ENCODE results near the gene P3H1. TPM values are rescaled to one million over a fixed set of nuclear protein-coding genes. Genes with fewer than 3 reads are reported as not detected.

Gene P3H1
- polyA plus RNA-seq, 3 donors = 16.8 to 56.9 (median 16.9) TPM

DNA sequence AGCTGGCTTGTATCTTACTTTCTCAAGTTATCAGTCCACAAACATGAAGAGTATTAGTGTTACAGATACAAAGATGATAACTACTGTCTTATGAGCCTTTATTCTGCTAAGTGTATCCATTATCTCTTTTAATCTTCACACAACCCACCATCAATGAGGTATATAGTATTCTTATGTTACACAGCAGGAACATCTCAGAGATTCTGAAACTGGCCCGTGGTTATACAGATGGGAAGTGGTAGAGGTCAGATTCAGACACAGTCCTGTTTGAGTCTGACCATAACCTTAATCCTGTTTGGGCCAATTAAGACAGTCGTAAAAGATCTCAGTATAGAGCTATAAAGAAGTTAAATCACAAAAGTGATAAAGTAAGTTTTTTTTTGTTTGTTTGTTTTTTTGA lies 12.9 kb upstream of the P3H1 start:
- peaks cover 6 to 8% (median 7%) of the 10 kb centered on the region in 3 donors for H3K27me3 Mint-ChIP-seq (ENCODE audit: low read depth in 3 of 3)
- no peak overlapping the region for H3K27ac Mint-ChIP-seq
- 80% methylated on average over 1 of the region's 2 CpGs for WGBS (ENCODE audit: insufficient coverage)
- H3K27me3 ChIP-seq (ENCODE audit: control insufficient read depth in 2 of 2, insufficient read depth in 2 of 2, low read length in 2 of 2) = peaks cover 0 to 6% of the 10 kb centered on the region in 2 donors
- no peak for DNase-seq
- H3K79me2 ChIP-seq (ENCODE audit: insufficient read depth, low read length) = no peaks in the 10 kb centered on the region
- H3K9me3 ChIP-seq (replicated peaks in 1 of 2; ENCODE audit: control insufficient read depth in 1 of 2, insufficient read depth in 1 of 2, low read length in 2 of 2) = no peaks in the 10 kb centered on the region
- H3K9ac ChIP-seq (ENCODE audit: insufficient read depth, low read length, poor library complexity, severe bottlenecking) = no peak overlapping the region
- H3K4me2 ChIP-seq (replicated peaks; ENCODE audit: extremely low read depth, low read length, poor library complexity, severe bottlenecking) = no peak overlapping the region
- peaks cover 76 to 83% of the 10 kb centered on the region in 2 donors for H3K36me3 Mint-ChIP-seq
- peaks cover 47 to 76% of the 10 kb centered on the region in 2 donors for H3K36me3 ChIP-seq (replicated peaks in 1 of 2; ENCODE audit: control insufficient read depth in 1 of 2, insufficient read depth in 2 of 2, low read length in 2 of 2)
- H4K20me1 ChIP-seq (ENCODE audit: insufficient read depth, low read length) = no peaks in the 10 kb centered on the region
- H3K4me1 Mint-ChIP-seq = peaks cover 3% of the 10 kb centered on the region
- no peak overlapping the region for H3K27ac ChIP-seq (ENCODE audit: low read depth in 1 of 2, low read length in 2 of 2)
- no peak overlapping the region for H2AFZ ChIP-seq (ENCODE audit: insufficient read depth, low read depth, low read length, poor library complexity, severe bottlenecking)
- no peak overlapping the region for H3K4me3 ChIP-seq (replicated peaks in 1 of 3; ENCODE audit: low read depth in 2 of 3, low read length in 3 of 3)
- TF ChIP-seq, protein P1, sequence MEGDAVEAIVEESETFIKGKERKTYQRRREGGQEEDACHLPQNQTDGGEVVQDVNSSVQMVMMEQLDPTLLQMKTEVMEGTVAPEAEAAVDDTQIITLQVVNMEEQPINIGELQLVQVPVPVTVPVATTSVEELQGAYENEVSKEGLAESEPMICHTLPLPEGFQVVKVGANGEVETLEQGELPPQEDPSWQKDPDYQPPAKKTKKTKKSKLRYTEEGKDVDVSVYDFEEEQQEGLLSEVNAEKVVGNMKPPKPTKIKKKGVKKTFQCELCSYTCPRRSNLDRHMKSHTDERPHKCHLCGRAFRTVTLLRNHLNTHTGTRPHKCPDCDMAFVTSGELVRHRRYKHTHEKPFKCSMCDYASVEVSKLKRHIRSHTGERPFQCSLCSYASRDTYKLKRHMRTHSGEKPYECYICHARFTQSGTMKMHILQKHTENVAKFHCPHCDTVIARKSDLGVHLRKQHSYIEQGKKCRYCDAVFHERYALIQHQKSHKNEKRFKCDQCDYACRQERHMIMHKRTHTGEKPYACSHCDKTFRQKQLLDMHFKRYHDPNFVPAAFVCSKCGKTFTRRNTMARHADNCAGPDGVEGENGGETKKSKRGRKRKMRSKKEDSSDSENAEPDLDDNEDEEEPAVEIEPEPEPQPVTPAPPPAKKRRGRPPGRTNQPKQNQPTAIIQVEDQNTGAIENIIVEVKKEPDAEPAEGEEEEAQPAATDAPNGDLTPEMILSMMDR (IDR thresholded peaks at IDR 0.05) = no peak
- no peak overlapping the region for H3K4me3 Mint-ChIP-seq
- peaks cover 0 to 3% (median 0%) of the 10 kb centered on the region in 7 donors for H3K9me3 Mint-ChIP-seq
- intact Hi-C loops (cut with micrococcal nuclease) = loop anchor here in 1 of 2 donors (5.0 kb wide), 2 partner anchors 133 to 293 kb away; no protein-coding TSS in a partner anchor
- peaks cover 1 to 2% of the 10 kb centered on the region in 2 donors for H3K4me1 ChIP-seq (ENCODE audit: control insufficient read depth in 1 of 2, insufficient read depth in 2 of 2, low read length in 2 of 2)

DNA sequence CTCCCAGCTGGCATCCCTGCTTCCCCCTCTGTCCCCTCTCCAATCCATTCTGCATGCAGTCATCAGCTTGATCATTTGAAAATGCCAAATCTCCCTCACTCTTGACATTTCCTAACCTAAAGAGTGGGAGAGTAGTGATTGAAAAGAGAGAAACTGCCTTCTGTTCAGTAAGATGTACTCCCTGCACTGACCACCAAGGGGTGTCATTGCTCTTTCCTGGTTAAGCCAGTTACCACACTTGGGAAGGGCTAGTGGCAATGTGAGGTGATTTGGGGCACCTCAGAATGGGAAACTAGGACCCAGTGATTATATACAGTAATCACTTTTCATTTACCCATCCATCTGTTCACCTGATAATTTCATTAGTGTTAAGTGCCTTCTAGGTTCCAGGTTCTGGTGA lies 11.0 kb upstream of the P3H1 start:
- peak in 2 of 3 donors; percentile 13 to 31 for DNase-seq
- Mint-ChIP-seq H3K36me3 (peaks cover 82 to 90% of the 10 kb centered on the region in 2 donors), H3K27ac (peak overlapping the region in 1 of 7 donors; percentile 27), H3K27me3 (ENCODE audit: low read depth in 3 of 3) (no peaks in the 10 kb centered on the region), H3K4me3 (no peak overlapping the region), H3K9me3 (no peaks in the 10 kb centered on the region), H3K4me1 (no peaks in the 10 kb centered on the region)
- intact Hi-C loops (cut with micrococcal nuclease) = loop anchor here in 1 of 2 donors (5.0 kb wide), 1 partner anchor 294 kb away; no protein-coding TSS in a partner anchor
- H2AFZ ChIP-seq (ENCODE audit: insufficient read depth, low read depth, low read length, poor library complexity, severe bottlenecking) = no peak overlapping the region
- H3K27me3 ChIP-seq (ENCODE audit: control insufficient read depth in 2 of 2, insufficient read depth in 2 of 2, low read length in 2 of 2) = no peaks in the 10 kb centered on the region
- H3K4me3 ChIP-seq (replicated peaks in 1 of 3; ENCODE audit: low read depth in 2 of 3, low read length in 3 of 3) = no peak overlapping the region
- H3K27ac ChIP-seq (ENCODE audit: low read depth in 1 of 2, low read length in 2 of 2) = no peak overlapping the region
- H3K9ac ChIP-seq (ENCODE audit: insufficient read depth, low read length, poor library complexity, severe bottlenecking) = no peak overlapping the region
- no peaks in the 10 kb centered on the region for H4K20me1 ChIP-seq (ENCODE audit: insufficient read depth, low read length)
- H3K9me3 ChIP-seq (replicated peaks in 1 of 2; ENCODE audit: control insufficient read depth in 1 of 2, insufficient read depth in 1 of 2, low read length in 2 of 2) = no peaks in the 10 kb centered on the region
- TF ChIP-seq, protein P1 (IDR thresholded peaks at IDR 0.05) = peak; percentile 60
- H3K4me2 ChIP-seq (replicated peaks; ENCODE audit: extremely low read depth, low read length, poor library complexity, severe bottlenecking) = no peak overlapping the region
- peaks cover 56 to 88% of the 10 kb centered on the region in 2 donors for H3K36me3 ChIP-seq (replicated peaks in 1 of 2; ENCODE audit: control insufficient read depth in 1 of 2, insufficient read depth in 2 of 2, low read length in 2 of 2)
- H3K79me2 ChIP-seq (ENCODE audit: insufficient read depth, low read length) = no peaks in the 10 kb centered on the region
- H3K4me1 ChIP-seq (ENCODE audit: control insufficient read depth in 1 of 2, insufficient read depth in 2 of 2, low read length in 2 of 2) = no peaks in the 10 kb centered on the region

Measured in CD14-positive monocyte (primary cell).